WI38 (cell line): ENCODE data around the gene DDX10.
"Not testable (repeated sequence)": the region's sequence is repeated elsewhere in the genome, so short reads cannot be mapped to it uniquely, and the experiment has no call there.

ENCODE experiments used
- H3K4me3 ChIP-seq: 2 replicates; pipeline ENCODE4 v1.5.1; 2011; ENCODE audit warnings: low read depth, mild to moderate bottlenecking, control low read depth, low read length
- CTCF ChIP-seq: IDR thresholded peaks from 2 replicates; pipeline ENCODE4 v1.5.1; 2012; ENCODE audit warnings: low read depth, mild to moderate bottlenecking, control low read depth, low read length

Gene DDX10

GRCh38 chr11:108733479-108734116, 68.7 kb downstream of the DDX10 start:
- TF ChIP-seq CTCF: no peak
- no peak overlapping the region for H3K4me3 ChIP-seq

GRCh38 chr11:108734283-108734682, 69.4 kb downstream of the DDX10 start:
- H3K4me3 ChIP-seq: no peak overlapping the region
- TF ChIP-seq CTCF: no peak

- H3K4me3 ChIP-seq: no peak overlapping the region
- peak; percentile 25; the same call in 1 of the 2 replicates for TF ChIP-seq CTCF
Measured at GRCh38 chr11:108734956-108735559, 70.2 kb downstream of the DDX10 start.

GRCh38 chr11:108740132-108740531, 75.3 kb downstream of the DDX10 start:
- not testable (repeated sequence) for H3K4me3 ChIP-seq

- TF ChIP-seq CTCF: no peak
- H3K4me3 ChIP-seq: no peak overlapping the region
Measured at GRCh38 chr11:108743851-108744250, 79.0 kb downstream of the DDX10 start.

- H3K4me3 ChIP-seq: no peak overlapping the region
- no peak for TF ChIP-seq CTCF
Measured at GRCh38 chr11:108748968-108749367, 84.1 kb downstream of the DDX10 start.

GRCh38 chr11:108751444-108751843, 86.6 kb downstream of the DDX10 start:
- H3K4me3 ChIP-seq: no peak overlapping the region
- TF ChIP-seq CTCF: no peak
